WTC11 (cell line): ENCODE results near the gene STK11. TPM values are rescaled to one million over a fixed set of nuclear protein-coding genes. Genes with fewer than 3 reads are reported as not detected.
A peak's percentile ranks its signal among the peaks of the same experiment; 100 is the strongest.

Experiments used
- ATAC-seq: fragments of 200-7000 bp; cut with Tn5 transposase; 2 replicates; pipeline ENCODE4 v1.10.0; 2021; ENCODE audit warnings: mild to moderate bottlenecking, moderate library complexity
- CTCF ChIA-PET: fragments of 300-600 bp; sonication (Branson Sonifier 250); formaldehyde crosslinking; loops from one replicate; lab custom pipeline; 2021; ENCODE audit warnings: antibody characterized with exemption; lab: Charles Lee
- POLR2A ChIA-PET: fragments of 350-600 bp; sonication (Branson Sonifier 250); formaldehyde crosslinking; loops from one replicate; lab custom pipeline; 2021; ENCODE audit warnings: antibody characterized with exemption; lab: Charles Lee
- DNase-seq: peaks from one replicate; pipeline ENCODE4 v3.0.0; 2021; ENCODE audit warnings: low spot score
- H3K27ac Mint-ChIP-seq: 2 replicates; pipeline ENCODE4 v1.8.0; 2021; ENCODE audit warnings: mixed read lengths
- H3K27me3 Mint-ChIP-seq: 2 replicates; pipeline ENCODE4 v1.8.0; 2021; ENCODE audit warnings: low read depth, mild to moderate bottlenecking, moderate library complexity, mixed read lengths
- H3K36me3 Mint-ChIP-seq: 2 replicates; pipeline ENCODE4 v1.8.0; 2021; ENCODE audit warnings: mixed read lengths
- H3K4me1 Mint-ChIP-seq: 2 replicates; pipeline ENCODE4 v1.8.0; 2022; ENCODE audit warnings: mixed read lengths
- H3K4me3 Mint-ChIP-seq: 2 replicates; pipeline ENCODE4 v1.8.0; 2021; ENCODE audit warnings: mild to moderate bottlenecking, moderate library complexity, mixed read lengths
- H3K9me3 Mint-ChIP-seq: 2 replicates; pipeline ENCODE4 v1.8.0; 2021; ENCODE audit warnings: mixed read lengths
- AFF4 ChIP-seq: sonication (generic); formaldehyde crosslinking; IDR thresholded peaks from 2 replicates; pipeline ENCODE4 v1.8.1; 2023; ENCODE audit warnings: mild to moderate bottlenecking, missing genetic modification reagents, borderline replicate concordance
- AR ChIP-seq: fragments of 250-450 bp; sonication (Bioruptor Pico); IDR thresholded peaks from 2 replicates; pipeline ENCODE4 v1.9.0; 2021; ENCODE audit warnings: mild to moderate bottlenecking
- ATF1 ChIP-seq: sonication (generic); formaldehyde crosslinking; IDR thresholded peaks from 2 replicates; pipeline ENCODE4 v1.8.1; 2023; ENCODE audit warnings: mild to moderate bottlenecking, moderate library complexity, missing genetic modification reagents
- CTCF ChIP-seq: fragments of 200-600 bp; IDR thresholded peaks from 2 replicates; pipeline ENCODE4 v1.8.0; 2022; ENCODE audit warnings: antibody characterized with exemption
- ESRRA ChIP-seq: sonication (generic); formaldehyde crosslinking; IDR thresholded peaks from 2 replicates; pipeline ENCODE4 v1.8.1; 2022; ENCODE audit warnings: mild to moderate bottlenecking, missing genetic modification reagents, borderline replicate concordance
- FOXJ3 ChIP-seq: sonication (generic); formaldehyde crosslinking; IDR thresholded peaks from 2 replicates; pipeline ENCODE4 v1.9.0; 2021; ENCODE audit warnings: missing genetic modification reagents, mild to moderate bottlenecking, borderline replicate concordance
- FOXK1 ChIP-seq: sonication (generic); formaldehyde crosslinking; IDR thresholded peaks from 2 replicates; pipeline ENCODE4 v1.8.0; 2022; ENCODE audit warnings: mild to moderate bottlenecking, moderate library complexity, missing genetic modification reagents
- HMGA2 ChIP-seq: fragments of 250-450 bp; sonication (Bioruptor Pico); IDR thresholded peaks from 2 replicates; pipeline ENCODE4 v1.4.0; 2021; ENCODE audit warnings: mild to moderate bottlenecking, moderate library complexity
- HMGXB4 ChIP-seq: sonication (generic); formaldehyde crosslinking; IDR thresholded peaks from 2 replicates; pipeline ENCODE4 v1.8.1; 2023; ENCODE audit warnings: mild to moderate bottlenecking, moderate library complexity, missing genetic modification reagents
- IRF2 ChIP-seq: sonication (generic); formaldehyde crosslinking; IDR thresholded peaks from 2 replicates; pipeline ENCODE4 v1.8.0; 2022; ENCODE audit warnings: low read depth, missing genetic modification reagents, borderline replicate concordance
- JAZF1 ChIP-seq: fragments of 250-450 bp; sonication (Bioruptor Pico); IDR thresholded peaks from 2 replicates; pipeline ENCODE4 v1.9.0; 2021; ENCODE audit warnings: moderate library complexity, mild to moderate bottlenecking, inconsistent platforms
- KAT7 ChIP-seq: sonication (generic); formaldehyde crosslinking; IDR thresholded peaks from 2 replicates; pipeline ENCODE4 v1.8.1; 2023; ENCODE audit warnings: missing genetic modification reagents, mild to moderate bottlenecking, borderline replicate concordance
- NR1H2 ChIP-seq: sonication (generic); formaldehyde crosslinking; IDR thresholded peaks from 2 replicates; pipeline ENCODE4 v1.9.0; 2021; ENCODE audit warnings: mild to moderate bottlenecking, moderate library complexity, missing genetic modification reagents
- SMAD3 ChIP-seq: sonication (generic); formaldehyde crosslinking; IDR thresholded peaks from 2 replicates; pipeline ENCODE4 v1.8.0; 2022; ENCODE audit warnings: missing genetic modification reagents, mild to moderate bottlenecking, borderline replicate concordance
- SP1 ChIP-seq: sonication (generic); formaldehyde crosslinking; conservative IDR thresholded peaks from 2 replicates; pipeline ENCODE4 v1.8.1; 2022; ENCODE audit warnings: missing genetic modification reagents
- TCF7 ChIP-seq: sonication (generic); formaldehyde crosslinking; IDR thresholded peaks from 2 replicates; pipeline ENCODE4 v1.8.0; 2022; ENCODE audit warnings: mild to moderate bottlenecking, low read depth, missing genetic modification reagents, moderate library complexity
- TP53 ChIP-seq: sonication (generic); formaldehyde crosslinking; IDR thresholded peaks from 2 replicates; pipeline ENCODE4 v1.8.1; 2023; ENCODE audit warnings: mild to moderate bottlenecking, missing genetic modification reagents
- ZBTB21 ChIP-seq: sonication (generic); formaldehyde crosslinking; IDR thresholded peaks from 2 replicates; pipeline ENCODE4 v1.8.1; 2023; ENCODE audit warnings: mild to moderate bottlenecking, missing genetic modification reagents, borderline replicate concordance
- ZNF317 ChIP-seq: sonication (generic); formaldehyde crosslinking; IDR thresholded peaks from 2 replicates; pipeline ENCODE4 v1.8.1; 2023; ENCODE audit warnings: low read depth, mild to moderate bottlenecking, moderate library complexity, missing genetic modification reagents, borderline replicate concordance
- total RNA-seq: library from RNA; stranded (reverse); gene quantifications from 3 replicates; pipeline ENCODE4 v1.2.3, GENCODE V29; 2021
- TF ChIP-seq, protein P1 (sequence below): sonication (generic); formaldehyde crosslinking; IDR thresholded peaks from 2 replicates; pipeline ENCODE4 v1.8.1; 2022; ENCODE audit warnings: low read depth, missing genetic modification reagents, borderline replicate concordance
- TF ChIP-seq, protein P2 (sequence below): sonication (generic); formaldehyde crosslinking; IDR thresholded peaks from 2 replicates; pipeline ENCODE4 v1.8.0; 2023; ENCODE audit warnings: missing genetic modification reagents
- TF ChIP-seq, protein P3 (sequence below): sonication (generic); formaldehyde crosslinking; IDR thresholded peaks from 2 replicates; pipeline ENCODE4 v1.8.1; 2023; ENCODE audit warnings: mild to moderate bottlenecking, missing genetic modification reagents

STK11 gene
- total RNA-seq, 1 experiment from 2014 or later = 112 TPM

GRCh38 chr19:1264801-1265614 is 59.4 kb downstream of the STK11 start:
- Mint-ChIP-seq H3K36me3 (peaks cover 3% of the 10 kb centered on the region), H3K4me1 (peaks cover 51% of the 10 kb centered on the region), H3K4me3 (peak overlapping the region; percentile 62), H3K27me3 (peaks cover 7% of the 10 kb centered on the region), H3K9me3 (no peaks in the 10 kb centered on the region), H3K27ac (peak overlapping the region; percentile 90)
- no peak for ATAC-seq
- peak; percentile 77 for DNase-seq
- ChIA-PET POLR2A (interaction anchor here (0.5 to 2.3 kb wide), 3 partner anchors 20 to 444 kb away, joined by 3 to 37 read pairs (median 3); no protein-coding TSS in a partner anchor), CTCF (interaction anchor here (1.4 to 15.6 kb wide), 7 partner anchors 15 to 226 kb away, joined by 5 to 648 read pairs (median 8); partner anchors contain the start of genes ATP5F1D and REEP6)
- TF ChIP-seq FOXK1 (CRISPR knock-in tag) (no peak), SP1 (no peak), AFF4 (no peak), SMAD3 (CRISPR knock-in tag) (no peak), AR (CRISPR knock-in tag) (no peak), CTCF (no peak), FOXJ3 (no peak), TCF7 (CRISPR knock-in tag) (no peak), JAZF1 (no peak), ZNF317 (CRISPR knock-in tag) (no peak), ZBTB21 (CRISPR knock-in tag) (no peak), NR1H2 (no peak), HMGXB4 (CRISPR knock-in tag) (no peak), IRF2 (CRISPR knock-in tag) (no peak), ESRRA (CRISPR knock-in tag) (no peak), KAT7 (CRISPR knock-in tag) (no peak), HMGA2 (CRISPR knock-in tag) (no peak), ATF1 (no peak), TP53 (CRISPR knock-in tag) (no peak)
- TF ChIP-seq, protein P1, sequence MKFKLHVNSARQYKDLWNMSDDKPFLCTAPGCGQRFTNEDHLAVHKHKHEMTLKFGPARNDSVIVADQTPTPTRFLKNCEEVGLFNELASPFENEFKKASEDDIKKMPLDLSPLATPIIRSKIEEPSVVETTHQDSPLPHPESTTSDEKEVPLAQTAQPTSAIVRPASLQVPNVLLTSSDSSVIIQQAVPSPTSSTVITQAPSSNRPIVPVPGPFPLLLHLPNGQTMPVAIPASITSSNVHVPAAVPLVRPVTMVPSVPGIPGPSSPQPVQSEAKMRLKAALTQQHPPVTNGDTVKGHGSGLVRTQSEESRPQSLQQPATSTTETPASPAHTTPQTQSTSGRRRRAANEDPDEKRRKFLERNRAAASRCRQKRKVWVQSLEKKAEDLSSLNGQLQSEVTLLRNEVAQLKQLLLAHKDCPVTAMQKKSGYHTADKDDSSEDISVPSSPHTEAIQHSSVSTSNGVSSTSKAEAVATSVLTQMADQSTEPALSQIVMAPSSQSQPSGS (CRISPR knock-in tag) = no peak
- TF ChIP-seq, protein P2, sequence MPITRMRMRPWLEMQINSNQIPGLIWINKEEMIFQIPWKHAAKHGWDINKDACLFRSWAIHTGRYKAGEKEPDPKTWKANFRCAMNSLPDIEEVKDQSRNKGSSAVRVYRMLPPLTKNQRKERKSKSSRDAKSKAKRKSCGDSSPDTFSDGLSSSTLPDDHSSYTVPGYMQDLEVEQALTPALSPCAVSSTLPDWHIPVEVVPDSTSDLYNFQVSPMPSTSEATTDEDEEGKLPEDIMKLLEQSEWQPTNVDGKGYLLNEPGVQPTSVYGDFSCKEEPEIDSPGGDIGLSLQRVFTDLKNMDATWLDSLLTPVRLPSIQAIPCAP (CRISPR knock-in tag) = no peak
- TF ChIP-seq, protein P3, sequence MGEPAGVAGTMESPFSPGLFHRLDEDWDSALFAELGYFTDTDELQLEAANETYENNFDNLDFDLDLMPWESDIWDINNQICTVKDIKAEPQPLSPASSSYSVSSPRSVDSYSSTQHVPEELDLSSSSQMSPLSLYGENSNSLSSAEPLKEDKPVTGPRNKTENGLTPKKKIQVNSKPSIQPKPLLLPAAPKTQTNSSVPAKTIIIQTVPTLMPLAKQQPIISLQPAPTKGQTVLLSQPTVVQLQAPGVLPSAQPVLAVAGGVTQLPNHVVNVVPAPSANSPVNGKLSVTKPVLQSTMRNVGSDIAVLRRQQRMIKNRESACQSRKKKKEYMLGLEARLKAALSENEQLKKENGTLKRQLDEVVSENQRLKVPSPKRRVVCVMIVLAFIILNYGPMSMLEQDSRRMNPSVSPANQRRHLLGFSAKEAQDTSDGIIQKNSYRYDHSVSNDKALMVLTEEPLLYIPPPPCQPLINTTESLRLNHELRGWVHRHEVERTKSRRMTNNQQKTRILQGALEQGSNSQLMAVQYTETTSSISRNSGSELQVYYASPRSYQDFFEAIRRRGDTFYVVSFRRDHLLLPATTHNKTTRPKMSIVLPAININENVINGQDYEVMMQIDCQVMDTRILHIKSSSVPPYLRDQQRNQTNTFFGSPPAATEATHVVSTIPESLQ (CRISPR knock-in tag) = no peak
